Stimulated activated CD8-positive, alpha-beta memory T cell treated with anti-CD3 and anti-CD28 coated beads, Interleukin-12 subunit alpha, Interleukin-12 subunit beta, amount 100 ng/mL, for 1 hour (primary cell): ENCODE measurements around the gene ARID1B.
A peak's percentile ranks its signal among the peaks of the same experiment; 100 is the strongest.

ENCODE experiments used
- DNase-seq: peaks from one replicate; pipeline ENCODE4 v3.0.0-alpha.2; 2020; ENCODE audit warnings: low read depth

Gene ARID1B

GRCh38 chr6:157159348-157159747 lies 382.2 kb downstream of the ARID1B start:
- no peak for DNase-seq

GRCh38 chr6:157161912-157162311 lies 384.7 kb downstream of the ARID1B start:
- DNase-seq: no peak

- no peak for DNase-seq
Observed at GRCh38 chr6:157162766-157163433, 385.7 kb downstream of the ARID1B start.

GRCh38 chr6:157163434-157164159 lies 386.4 kb downstream of the ARID1B start:
- DNase-seq: no peak

GRCh38 chr6:157164972-157165371 lies 387.8 kb downstream of the ARID1B start:
- DNase-seq: no peak

- no peak for DNase-seq
Observed at GRCh38 chr6:157166784-157167183, 389.6 kb downstream of the ARID1B start.

GRCh38 chr6:157167837-157168236 lies 390.7 kb downstream of the ARID1B start:
- no peak for DNase-seq

GRCh38 chr6:157168471-157168870 lies 391.3 kb downstream of the ARID1B start:
- DNase-seq: no peak

- no peak for DNase-seq
Observed at GRCh38 chr6:157169226-157169625, 392.0 kb downstream of the ARID1B start.

GRCh38 chr6:157169656-157170055 lies 392.5 kb downstream of the ARID1B start:
- DNase-seq: no peak

- no peak for DNase-seq
Observed at GRCh38 chr6:157170535-157170934, 393.4 kb downstream of the ARID1B start.

GRCh38 chr6:157171801-157172200 lies 394.6 kb downstream of the ARID1B start:
- no peak for DNase-seq

- no peak for DNase-seq
Observed at GRCh38 chr6:157172231-157172701, 395.1 kb downstream of the ARID1B start.

- DNase-seq: no peak
Observed at GRCh38 chr6:157172830-157173536, 395.8 kb downstream of the ARID1B start.

- no peak for DNase-seq
Observed at GRCh38 chr6:157173776-157174175, 396.6 kb downstream of the ARID1B start.

GRCh38 chr6:157174731-157175130 lies 397.6 kb downstream of the ARID1B start:
- DNase-seq: no peak

GRCh38 chr6:157177731-157178336 lies 400.7 kb downstream of the ARID1B start:
- DNase-seq: no peak

- no peak for DNase-seq
Observed at GRCh38 chr6:157181649-157182048, 404.5 kb downstream of the ARID1B start.

- DNase-seq: no peak
Observed at GRCh38 chr6:157182503-157183264, 405.5 kb downstream of the ARID1B start.

- peak; percentile 12 for DNase-seq
Observed at GRCh38 chr6:157184202-157185015, 407.2 kb downstream of the ARID1B start.

- no peak for DNase-seq
Observed at GRCh38 chr6:157185171-157185570, 408.0 kb downstream of the ARID1B start.
